C4-2B (cell line): ENCODE results near the gene CFAP68.

Experiments
- H3K27ac ChIP-seq: fragments of 450-650 bp; 2 replicates; pipeline ENCODE4 v1.5.1; 2017
- CTCF ChIP-seq: fragments of 450-650 bp; conservative IDR thresholded peaks from 2 replicates; pipeline ENCODE4 v1.5.1; 2017; ENCODE audit warnings: mild to moderate bottlenecking
- ZFX ChIP-seq: fragments of 450-650 bp; IDR thresholded peaks from 2 replicates; pipeline ENCODE4 v1.6.1; 2017

Gene CFAP68

GRCh38 chr11:111886844-111887243 lies 7.5 kb downstream of the CFAP68 start:
- TF ChIP-seq ZFX (no peak), CTCF (no peak)
- H3K27ac ChIP-seq: no peak overlapping the region

GRCh38 chr11:111905411-111905810 lies 26.1 kb downstream of the CFAP68 start:
- H3K27ac ChIP-seq: no peak overlapping the region
- TF ChIP-seq CTCF (no peak), ZFX (no peak)

- no peak overlapping the region for H3K27ac ChIP-seq
- TF ChIP-seq ZFX: no peak
- TF ChIP-seq CTCF: no peak
Observed at GRCh38 chr11:111906680-111907079, 27.3 kb downstream of the CFAP68 start.

GRCh38 chr11:111908639-111909305 lies 29.4 kb downstream of the CFAP68 start:
- TF ChIP-seq ZFX (no peak), CTCF (no peak)

GRCh38 chr11:111909378-111909777 lies 30.0 kb downstream of the CFAP68 start:
- TF ChIP-seq ZFX: no peak
- no peak for TF ChIP-seq CTCF
- H3K27ac ChIP-seq: no peak overlapping the region

More at GRCh38 chr11:111908639-111909305, 29.4 kb downstream of the CFAP68 start:
- H3K27ac ChIP-seq: no peak overlapping the region

GRCh38 chr11:111910676-111911562 lies 31.6 kb downstream of the CFAP68 start:
- TF ChIP-seq ZFX (no peak), CTCF (no peak)
- H3K27ac ChIP-seq: no peak overlapping the region
